IPS-18a (cell line): ENCODE data around the gene ZBTB43.

Experiments used
- H3K27ac ChIP-seq: one replicate; pipeline ENCODE4 v1.5.1; 2013; ENCODE audit warnings: low read length
- H3K27me3 ChIP-seq: one replicate; pipeline ENCODE4 v1.6.1; 2013; ENCODE audit warnings: mild to moderate bottlenecking, low read length; ENCODE audit not compliant: control insufficient read depth, insufficient read depth
- H3K36me3 ChIP-seq: one replicate; pipeline ENCODE4 v1.6.1; 2013; ENCODE audit warnings: low read depth, low read length; ENCODE audit not compliant: control insufficient read depth
- H3K4me1 ChIP-seq: one replicate; pipeline ENCODE4 v1.6.1; 2013; ENCODE audit warnings: low read depth, low read length; ENCODE audit not compliant: control insufficient read depth
- H3K4me3 ChIP-seq: one replicate; pipeline ENCODE4 v1.5.1; 2013; ENCODE audit warnings: low read length
- H3K9ac ChIP-seq: one replicate; pipeline ENCODE4 v1.6.1; 2013; ENCODE audit warnings: mild to moderate bottlenecking, low read length, moderate library complexity
- H3K9me3 ChIP-seq: one replicate; pipeline ENCODE4 v1.6.1; 2013; ENCODE audit warnings: low read depth, low read length; ENCODE audit not compliant: control insufficient read depth

ZBTB43 gene

GRCh38 chr9:126804696-126805553 is at the start of gene ZBTB43:
ZBTB43 (plus strand) TSS chr9:126805040; CDS start chr9:126832510, 27,470 bp downstream.
- Histone ChIP-seq H3K9ac (peak within 1 kb of the TSS; percentile 73), H3K36me3 (peaks cover 6% of the 10 kb centered on the region), H3K4me3 (peak within 1 kb of the TSS; percentile 76), H3K9me3 (no peaks in the 10 kb centered on the region), H3K27ac (no peak within 1 kb of the TSS), H3K4me1 (peaks cover 5% of the 10 kb centered on the region), H3K27me3 (peaks cover 9% of the 10 kb centered on the region)

- no peak overlapping the region for H3K9ac ChIP-seq
These were observed 49.4 kb upstream of the ZBTB43 start for GRCh38 chr9:126755317-126755875.

GRCh38 chr9:126756238-126756637 is 48.6 kb upstream of the ZBTB43 start:
- Histone ChIP-seq H3K36me3 (no peaks in the 10 kb centered on the region), H3K4me1 (no peaks in the 10 kb centered on the region), H3K27ac (no peak overlapping the region), H3K9ac (no peak overlapping the region), H3K4me3 (no peak overlapping the region), H3K27me3 (no peaks in the 10 kb centered on the region), H3K9me3 (no peaks in the 10 kb centered on the region)

More at GRCh38 chr9:126755317-126755875, 49.4 kb upstream of the ZBTB43 start:
- Histone ChIP-seq H3K4me1 (no peaks in the 10 kb centered on the region), H3K9me3 (no peaks in the 10 kb centered on the region), H3K27me3 (no peaks in the 10 kb centered on the region), H3K4me3 (no peak overlapping the region), H3K27ac (no peak overlapping the region), H3K36me3 (no peaks in the 10 kb centered on the region)

GRCh38 chr9:126756876-126757415 is 47.9 kb upstream of the ZBTB43 start:
- Histone ChIP-seq H3K9me3 (no peaks in the 10 kb centered on the region), H3K9ac (no peak overlapping the region), H3K36me3 (no peaks in the 10 kb centered on the region), H3K27me3 (no peaks in the 10 kb centered on the region), H3K4me3 (no peak overlapping the region), H3K4me1 (no peaks in the 10 kb centered on the region), H3K27ac (no peak overlapping the region)

- Histone ChIP-seq H3K27me3 (no peaks in the 10 kb centered on the region), H3K27ac (no peak overlapping the region), H3K36me3 (no peaks in the 10 kb centered on the region), H3K4me3 (no peak overlapping the region), H3K9ac (no peak overlapping the region), H3K4me1 (no peaks in the 10 kb centered on the region), H3K9me3 (no peaks in the 10 kb centered on the region)
These were observed 45.8 kb upstream of the ZBTB43 start for GRCh38 chr9:126758916-126759585.

- Histone ChIP-seq H3K9ac (no peak overlapping the region), H3K27ac (no peak overlapping the region), H3K27me3 (no peaks in the 10 kb centered on the region), H3K4me1 (no peaks in the 10 kb centered on the region), H3K36me3 (no peaks in the 10 kb centered on the region), H3K4me3 (no peak overlapping the region), H3K9me3 (no peaks in the 10 kb centered on the region)
These were observed 43.6 kb upstream of the ZBTB43 start for GRCh38 chr9:126761274-126761673.

- H3K9me3 ChIP-seq, result no peaks in the 10 kb centered on the region
- H3K36me3 ChIP-seq, result no peaks in the 10 kb centered on the region
- no peaks in the 10 kb centered on the region for H3K4me1 ChIP-seq
- H3K9ac ChIP-seq, result no peak overlapping the region
- H3K27ac ChIP-seq, result no peak overlapping the region
- no peak overlapping the region for H3K4me3 ChIP-seq
- H3K27me3 ChIP-seq, result no peaks in the 10 kb centered on the region
These were observed 41.6 kb upstream of the ZBTB43 start for GRCh38 chr9:126763130-126763764.

GRCh38 chr9:126773004-126773607 is 31.7 kb upstream of the ZBTB43 start:
- Histone ChIP-seq H3K27me3 (peaks cover 9% of the 10 kb centered on the region), H3K27ac (no peak overlapping the region)

GRCh38 chr9:126775926-126776325 is 28.9 kb upstream of the ZBTB43 start:
- Histone ChIP-seq H3K9ac (no peak overlapping the region), H3K4me3 (no peak overlapping the region), H3K27me3 (peaks cover 9% of the 10 kb centered on the region), H3K36me3 (no peaks in the 10 kb centered on the region), H3K4me1 (no peaks in the 10 kb centered on the region), H3K9me3 (no peaks in the 10 kb centered on the region), H3K27ac (no peak overlapping the region)

More at GRCh38 chr9:126773004-126773607, 31.7 kb upstream of the ZBTB43 start:
- H3K9me3 ChIP-seq, result no peaks in the 10 kb centered on the region
- H3K36me3 ChIP-seq, result no peaks in the 10 kb centered on the region
- H3K4me1 ChIP-seq, result no peaks in the 10 kb centered on the region
- no peak overlapping the region for H3K4me3 ChIP-seq
- no peak overlapping the region for H3K9ac ChIP-seq

- Histone ChIP-seq H3K4me1 (no peaks in the 10 kb centered on the region), H3K9me3 (no peaks in the 10 kb centered on the region), H3K4me3 (no peak overlapping the region), H3K27me3 (peaks cover 9% of the 10 kb centered on the region), H3K9ac (no peak overlapping the region), H3K36me3 (no peaks in the 10 kb centered on the region), H3K27ac (no peak overlapping the region)
These were observed 27.1 kb upstream of the ZBTB43 start for GRCh38 chr9:126777733-126778132.

GRCh38 chr9:126778141-126778540 is 26.7 kb upstream of the ZBTB43 start:
- Histone ChIP-seq H3K9me3 (no peaks in the 10 kb centered on the region), H3K9ac (no peak overlapping the region), H3K4me1 (no peaks in the 10 kb centered on the region), H3K4me3 (no peak overlapping the region), H3K27me3 (peaks cover 9% of the 10 kb centered on the region), H3K36me3 (no peaks in the 10 kb centered on the region), H3K27ac (no peak overlapping the region)
